ENCODE measurements around the gene NDUFB3.

The NDUFB3 gene

GRCh38 chr2:201118961-201119854 lies 47.4 kb downstream of the NDUFB3 start:
- no peak for DNase-seq (ENCODE audit: low read depth)
- H3K4me3 ChIP-seq (ENCODE audit: low read length), result peak overlapping the region; percentile 79
- no peak for TF ChIP-seq CTCF (conservative IDR thresholded peaks at IDR 0.05; ENCODE audit: low read depth, low read length)

DNA sequence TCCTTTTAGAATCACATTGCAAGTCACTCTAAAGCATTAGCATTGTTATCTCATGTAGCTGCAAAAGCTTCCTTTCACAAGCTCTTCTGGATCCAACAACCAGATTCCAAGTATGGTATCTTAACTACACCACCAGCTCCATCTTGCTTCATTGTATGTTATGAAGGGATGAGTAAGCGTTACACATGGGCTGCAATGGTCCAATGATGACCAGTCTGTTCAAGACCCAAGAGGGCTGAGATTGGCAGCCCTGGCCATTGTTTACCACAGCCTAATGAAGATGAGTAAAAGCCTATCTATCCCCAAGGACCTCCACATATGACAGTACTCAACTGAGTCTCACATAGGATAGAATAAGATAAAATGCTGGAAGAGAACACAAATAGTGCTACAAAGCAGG lies 50.5 kb downstream of the NDUFB3 start:
- no peak for TF ChIP-seq CTCF (conservative IDR thresholded peaks at IDR 0.05; ENCODE audit: low read depth, low read length)
- H3K4me3 ChIP-seq (ENCODE audit: low read length), result no peak overlapping the region
- DNase-seq (ENCODE audit: low read depth), result no peak

- H3K4me3 ChIP-seq (ENCODE audit: low read length), result no peak overlapping the region
Measured at GRCh38 chr2:201126308-201127151, 54.7 kb downstream of the NDUFB3 start.

GRCh38 chr2:201127152-201127511 lies 55.3 kb downstream of the NDUFB3 start:
- TF ChIP-seq CTCF (conservative IDR thresholded peaks at IDR 0.05; ENCODE audit: low read depth, low read length), result no peak
- no peak overlapping the region for H3K4me3 ChIP-seq (ENCODE audit: low read length)
- no peak for DNase-seq (ENCODE audit: low read depth)

More at GRCh38 chr2:201126308-201127151, 54.7 kb downstream of the NDUFB3 start:
- no peak for TF ChIP-seq CTCF (conservative IDR thresholded peaks at IDR 0.05; ENCODE audit: low read depth, low read length)
- no peak for DNase-seq (ENCODE audit: low read depth)

DNA sequence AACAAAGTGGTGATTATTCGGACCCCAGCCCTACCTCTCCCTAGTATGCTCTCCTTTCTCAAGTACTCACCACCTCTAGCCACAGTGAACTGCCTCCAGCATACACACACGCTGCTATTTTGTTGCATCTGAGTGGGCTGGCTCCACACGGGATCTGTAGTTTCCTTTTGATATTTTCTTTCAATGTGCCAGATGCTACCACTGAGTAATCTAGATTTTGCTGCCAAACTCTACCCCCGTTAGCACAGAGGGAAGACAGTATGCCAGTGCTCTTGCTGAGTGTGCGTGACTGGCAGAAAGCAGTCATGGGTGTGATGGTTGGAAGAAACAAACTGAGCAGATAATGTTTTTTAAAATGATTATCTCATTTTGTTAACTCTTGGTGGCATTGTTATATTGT lies 55.8 kb downstream of the NDUFB3 start:
- no peak overlapping the region for H3K4me3 ChIP-seq (ENCODE audit: low read length)
- DNase-seq (ENCODE audit: low read depth), result no peak
- TF ChIP-seq CTCF (conservative IDR thresholded peaks at IDR 0.05; ENCODE audit: low read depth, low read length), result no peak

- no peak for DNase-seq (ENCODE audit: low read depth)
- TF ChIP-seq CTCF (conservative IDR thresholded peaks at IDR 0.05; ENCODE audit: low read depth, low read length), result no peak
- no peak overlapping the region for H3K4me3 ChIP-seq (ENCODE audit: low read length)
Measured at GRCh38 chr2:201128033-201128432, 56.2 kb downstream of the NDUFB3 start.
